GM12892 (cell line): ENCODE results near the gene ATXN7.

Source experiments
- POLR2A ChIP-seq: IDR thresholded peaks from 2 replicates; pipeline ENCODE4 v1.6.1; 2011; ENCODE audit warnings: low read depth, low read length, control low read depth
- POLR2AphosphoS5 ChIP-seq: IDR thresholded peaks from 2 replicates; pipeline ENCODE4 v1.6.1; 2011; ENCODE audit warnings: low read depth, low read length, control low read depth
- TAF1 ChIP-seq: IDR thresholded peaks from 2 replicates; pipeline ENCODE4 v1.6.1; 2011; ENCODE audit warnings: low read depth, mild to moderate bottlenecking, control low read depth, low read length, borderline replicate concordance

GRCh38 chr3:63942528-63942927 lies 78.9 kb downstream of the ATXN7 start:
- TF ChIP-seq POLR2A = no peak
- no peak for TF ChIP-seq TAF1
- TF ChIP-seq POLR2AphosphoS5 = no peak
